Esophagus squamous epithelium (tissue), 4 donors: ENCODE results near the gene CDH6.

Experiments
- POLR2A ChIP-seq, 4 donors: fragments of 450-650 bp; IDR thresholded peaks; one replicate each; pipeline ENCODE4 v1.6.1; 2017; ENCODE audit warnings: antibody characterized with exemption in 4 of 4, mild to moderate bottlenecking in 4 of 4, moderate library complexity in 3 of 4
- TF ChIP-seq, protein P1 (sequence below), 6 experiments: fragments of 450-650 bp in 4 of 6; fragments of 200-600 bp in 2 of 6; sonication (generic) in 2 of 6; IDR thresholded peaks; one replicate each; pipeline ENCODE4 v1.5.1; 2016 to 2019; ENCODE audit warnings: antibody characterized with exemption in 6 of 6, mild to moderate bottlenecking in 4 of 6, moderate library complexity in 4 of 6

- TF ChIP-seq, protein P1, sequence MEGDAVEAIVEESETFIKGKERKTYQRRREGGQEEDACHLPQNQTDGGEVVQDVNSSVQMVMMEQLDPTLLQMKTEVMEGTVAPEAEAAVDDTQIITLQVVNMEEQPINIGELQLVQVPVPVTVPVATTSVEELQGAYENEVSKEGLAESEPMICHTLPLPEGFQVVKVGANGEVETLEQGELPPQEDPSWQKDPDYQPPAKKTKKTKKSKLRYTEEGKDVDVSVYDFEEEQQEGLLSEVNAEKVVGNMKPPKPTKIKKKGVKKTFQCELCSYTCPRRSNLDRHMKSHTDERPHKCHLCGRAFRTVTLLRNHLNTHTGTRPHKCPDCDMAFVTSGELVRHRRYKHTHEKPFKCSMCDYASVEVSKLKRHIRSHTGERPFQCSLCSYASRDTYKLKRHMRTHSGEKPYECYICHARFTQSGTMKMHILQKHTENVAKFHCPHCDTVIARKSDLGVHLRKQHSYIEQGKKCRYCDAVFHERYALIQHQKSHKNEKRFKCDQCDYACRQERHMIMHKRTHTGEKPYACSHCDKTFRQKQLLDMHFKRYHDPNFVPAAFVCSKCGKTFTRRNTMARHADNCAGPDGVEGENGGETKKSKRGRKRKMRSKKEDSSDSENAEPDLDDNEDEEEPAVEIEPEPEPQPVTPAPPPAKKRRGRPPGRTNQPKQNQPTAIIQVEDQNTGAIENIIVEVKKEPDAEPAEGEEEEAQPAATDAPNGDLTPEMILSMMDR (IDR thresholded peaks at IDR 0.05): no peak
- no peak for TF ChIP-seq POLR2A (IDR thresholded peaks at IDR 0.05)
These were observed 24.0 kb downstream of the CDH6 start for GRCh38 chr5:31217446-31217845.
